Hepatocyte (in vitro differentiated cells): Measurements from ENCODE around the gene SNRPE. TPM values are rescaled to one million over a fixed set of nuclear protein-coding genes. Genes with fewer than 3 reads are reported as not detected.

Experiments
- DNase-seq: peaks from one replicate; pipeline ENCODE4 v3.0.0-alpha.2; 2016; ENCODE audit warnings: low spot score
- H2AFZ ChIP-seq: fragments of 200-600 bp; sonication (generic); 2 replicates; pipeline ENCODE4 v1.6.0; 2016; ENCODE audit warnings: antibody characterized with exemption, mild to moderate bottlenecking
- H3K27ac ChIP-seq: fragments of 200-600 bp; sonication (generic); 2 replicates; pipeline ENCODE4 v1.5.1; 2016; ENCODE audit warnings: mild to moderate bottlenecking
- H3K27me3 ChIP-seq: fragments of 200-600 bp; sonication (generic); 2 replicates; pipeline ENCODE4 v1.6.1; 2016
- H3K36me3 ChIP-seq: fragments of 200-600 bp; sonication (generic); replicated peaks from 2 replicates; pipeline ENCODE4 v1.5.1; 2016; ENCODE audit warnings: low read depth; ENCODE audit not compliant: insufficient read depth
- H3K4me1 ChIP-seq: fragments of 200-600 bp; sonication (generic); 2 replicates; pipeline ENCODE4 v1.5.1; 2016; ENCODE audit warnings: mild to moderate bottlenecking, moderate library complexity; ENCODE audit not compliant: insufficient read depth
- H3K4me2 ChIP-seq: fragments of 200-600 bp; sonication (generic); 2 replicates; pipeline ENCODE4 v1.6.0; 2016
- H3K4me3 ChIP-seq: fragments of 200-600 bp; sonication (generic); 2 replicates; pipeline ENCODE4 v1.5.1; 2016; ENCODE audit warnings: mild to moderate bottlenecking
- H3K79me2 ChIP-seq: fragments of 200-600 bp; sonication (generic); 2 replicates; pipeline ENCODE4 v1.6.0; 2017; ENCODE audit warnings: mild to moderate bottlenecking
- H3K9me2 ChIP-seq: fragments of 200-600 bp; sonication (generic); replicated peaks from 2 replicates; pipeline ENCODE4 v1.6.0; 2017; ENCODE audit warnings: mild to moderate bottlenecking; ENCODE audit not compliant: insufficient read depth
- H3K9me3 ChIP-seq: fragments of 200-600 bp; sonication (generic); 2 replicates; pipeline ENCODE4 v1.5.1; 2016; ENCODE audit warnings: low read depth, mild to moderate bottlenecking
- H4K20me1 ChIP-seq: fragments of 200-600 bp; sonication (generic); 2 replicates; pipeline ENCODE4 v1.6.0; 2016; ENCODE audit warnings: mild to moderate bottlenecking; ENCODE audit not compliant: insufficient read depth, poor library complexity, severe bottlenecking
- EZH2 ChIP-seq: fragments of 200-600 bp; sonication (generic); IDR thresholded peaks from 2 replicates; pipeline ENCODE4 v1.6.1; 2016; ENCODE audit warnings: antibody characterized with exemption, mild to moderate bottlenecking, borderline replicate concordance
- EZH2phosphoT487 ChIP-seq: fragments of 200-600 bp; sonication (generic); IDR thresholded peaks from one replicate; pipeline ENCODE4 v1.6.1; 2018; ENCODE audit warnings: antibody characterized with exemption, mild to moderate bottlenecking, low read depth, moderate library complexity; ENCODE audit not compliant: unreplicated experiment, severe bottlenecking
- WGBS: methylation state at CpG from one replicate; pipeline ENCODE4 v1.1.6; 2016; ENCODE audit warnings: low lambda C conversion rate; ENCODE audit errors: missing lambda C conversion rate; 5-methylcytosine and 5-hydroxymethylcytosine counted together
- polyA plus RNA-seq: library from polyadenylated mRNA; unstranded; fragments of >200 nt; fragmentation: Nextera tagmentation; extraction: Ambion mirVana; gene quantifications from 2 replicates; pipeline ENCODE4 v1.2.1, GENCODE V29; 2016
- total RNA-seq: library from RNA; depleted of rRNA; stranded (reverse); fragments of >200 nt; gene quantifications from 2 replicates; pipeline ENCODE4 v1.2.3, GENCODE V29; 2014
- TF ChIP-seq, protein P1 (sequence below): fragments of 200-600 bp; sonication (generic); IDR thresholded peaks from 2 replicates; pipeline ENCODE4 v1.5.1; 2016; ENCODE audit warnings: antibody characterized with exemption, mild to moderate bottlenecking; ENCODE audit not compliant: poor library complexity

SNRPE gene
- total and polyA plus RNA-seq, 2 experiments from 2014 or later = 94.5 to 272 TPM

- peaks cover 9% of the 10 kb centered on the region for H3K36me3 ChIP-seq
- peaks cover 48% of the 10 kb centered on the region for H3K79me2 ChIP-seq
- peaks cover 5% of the 10 kb centered on the region for H4K20me1 ChIP-seq
- 100% methylated on average over 3 of the region's 3 CpGs for WGBS
- H3K27ac ChIP-seq = no peak overlapping the region
- no peak overlapping the region for H3K4me3 ChIP-seq
- H3K9me2 ChIP-seq = no peaks in the 10 kb centered on the region
- TF ChIP-seq EZH2 = no peak
- TF ChIP-seq, protein P1, sequence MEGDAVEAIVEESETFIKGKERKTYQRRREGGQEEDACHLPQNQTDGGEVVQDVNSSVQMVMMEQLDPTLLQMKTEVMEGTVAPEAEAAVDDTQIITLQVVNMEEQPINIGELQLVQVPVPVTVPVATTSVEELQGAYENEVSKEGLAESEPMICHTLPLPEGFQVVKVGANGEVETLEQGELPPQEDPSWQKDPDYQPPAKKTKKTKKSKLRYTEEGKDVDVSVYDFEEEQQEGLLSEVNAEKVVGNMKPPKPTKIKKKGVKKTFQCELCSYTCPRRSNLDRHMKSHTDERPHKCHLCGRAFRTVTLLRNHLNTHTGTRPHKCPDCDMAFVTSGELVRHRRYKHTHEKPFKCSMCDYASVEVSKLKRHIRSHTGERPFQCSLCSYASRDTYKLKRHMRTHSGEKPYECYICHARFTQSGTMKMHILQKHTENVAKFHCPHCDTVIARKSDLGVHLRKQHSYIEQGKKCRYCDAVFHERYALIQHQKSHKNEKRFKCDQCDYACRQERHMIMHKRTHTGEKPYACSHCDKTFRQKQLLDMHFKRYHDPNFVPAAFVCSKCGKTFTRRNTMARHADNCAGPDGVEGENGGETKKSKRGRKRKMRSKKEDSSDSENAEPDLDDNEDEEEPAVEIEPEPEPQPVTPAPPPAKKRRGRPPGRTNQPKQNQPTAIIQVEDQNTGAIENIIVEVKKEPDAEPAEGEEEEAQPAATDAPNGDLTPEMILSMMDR = peak; percentile 9
- no peak overlapping the region for H3K4me2 ChIP-seq
- H3K27me3 ChIP-seq = no peaks in the 10 kb centered on the region
- no peak overlapping the region for H2AFZ ChIP-seq
- no peaks in the 10 kb centered on the region for H3K9me3 ChIP-seq
- no peaks in the 10 kb centered on the region for H3K4me1 ChIP-seq
- DNase-seq = no peak
Measured at GRCh38 chr1:203835476-203835875, 25.9 kb upstream of the SNRPE start.

DNA sequence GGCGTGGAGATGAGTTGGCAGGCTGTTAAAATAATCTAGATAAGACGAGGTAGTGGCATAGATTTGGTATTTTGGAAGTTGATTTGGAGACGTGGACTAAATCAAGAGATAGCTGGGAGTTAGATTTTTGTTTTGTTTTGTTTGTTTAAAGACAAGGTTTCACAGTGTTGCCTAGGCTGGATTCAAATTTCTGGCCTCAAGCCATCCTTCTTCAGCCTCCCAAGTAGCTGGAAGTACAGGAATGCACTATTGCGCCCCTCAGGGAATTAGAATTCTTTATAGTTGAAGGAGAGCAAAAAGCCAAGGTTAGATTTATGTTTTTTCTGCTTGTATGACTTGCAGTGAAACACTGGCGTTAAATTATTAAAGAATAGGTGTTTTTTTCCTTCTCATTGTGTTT is 22.3 kb upstream of the SNRPE start:
- Histone ChIP-seq H3K9me2 (no peaks in the 10 kb centered on the region), H2AFZ (no peak overlapping the region), H3K4me1 (no peaks in the 10 kb centered on the region), H3K9me3 (no peaks in the 10 kb centered on the region), H3K27me3 (no peaks in the 10 kb centered on the region), H4K20me1 (peaks cover 5% of the 10 kb centered on the region), H3K36me3 (peaks cover 9% of the 10 kb centered on the region), H3K4me2 (no peak overlapping the region), H3K4me3 (no peak overlapping the region), H3K27ac (no peak overlapping the region), H3K79me2 (peaks cover 33% of the 10 kb centered on the region)
- TF ChIP-seq, protein P1 = no peak
- no peak for TF ChIP-seq EZH2phosphoT487
- no peak for TF ChIP-seq EZH2
- no peak for DNase-seq
- WGBS = 81% methylated on average over 5 of the region's 5 CpGs

DNA sequence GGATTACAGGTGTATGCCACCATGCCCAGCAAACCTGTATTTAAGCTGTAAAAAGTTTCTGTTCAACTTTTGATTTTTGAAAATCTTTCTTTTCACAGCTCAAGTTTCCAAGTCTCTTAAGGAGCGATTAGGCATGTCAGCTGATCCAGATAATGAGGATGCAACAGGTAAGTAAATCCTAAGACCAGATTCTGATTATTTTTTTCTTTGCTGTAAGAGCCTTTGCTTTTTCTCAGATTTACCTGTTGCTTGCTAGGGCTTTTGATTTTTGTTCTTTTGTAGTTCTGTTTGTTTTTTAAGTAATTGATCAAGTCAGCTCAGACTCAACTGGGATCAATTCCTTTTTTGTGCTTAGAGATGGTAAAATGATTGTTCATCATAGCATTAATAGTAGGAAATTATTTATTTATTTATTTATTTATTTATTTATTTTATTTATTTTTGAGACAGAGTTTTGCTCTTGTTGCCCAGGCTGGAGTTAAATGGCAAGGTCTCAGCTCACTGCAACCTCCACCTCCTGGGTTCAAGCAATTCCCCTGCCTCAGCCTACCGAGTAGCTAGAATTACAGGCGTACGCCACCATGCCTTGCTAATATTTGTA is 21.1 kb upstream of the SNRPE start:
- no peak for DNase-seq
- Histone ChIP-seq H3K27me3 (no peaks in the 10 kb centered on the region), H3K9me2 (no peaks in the 10 kb centered on the region), H2AFZ (no peak overlapping the region), H3K4me3 (no peak overlapping the region), H3K9me3 (no peaks in the 10 kb centered on the region), H4K20me1 (peaks cover 11% of the 10 kb centered on the region), H3K4me2 (no peak overlapping the region), H3K27ac (no peak overlapping the region), H3K4me1 (no peaks in the 10 kb centered on the region), H3K36me3 (peaks cover 9% of the 10 kb centered on the region), H3K79me2 (peaks cover 35% of the 10 kb centered on the region)
- WGBS = 99% methylated on average over 4 of the region's 4 CpGs
- TF ChIP-seq EZH2 = no peak
- TF ChIP-seq, protein P1 = no peak
- TF ChIP-seq EZH2phosphoT487 = no peak

DNA sequence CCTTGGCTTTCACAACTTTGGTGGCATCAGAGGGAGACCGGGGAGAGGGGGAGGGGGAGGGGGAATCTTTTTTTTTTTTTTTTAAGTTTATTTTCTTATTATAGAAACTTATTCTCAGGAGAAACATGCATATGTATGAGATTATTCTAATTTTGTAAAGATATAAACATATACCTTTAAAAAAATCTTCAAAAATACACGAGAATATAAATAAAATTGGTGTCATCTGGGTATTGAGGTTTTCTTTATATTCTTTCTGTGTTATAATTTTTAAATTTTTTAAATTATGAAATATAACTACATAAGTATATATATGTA is 18.9 kb upstream of the SNRPE start:
- no peak overlapping the region for H3K4me3 ChIP-seq
- H3K4me1 ChIP-seq = no peaks in the 10 kb centered on the region
- no peaks in the 10 kb centered on the region for H3K9me2 ChIP-seq
- H3K4me2 ChIP-seq = no peak overlapping the region
- no peaks in the 10 kb centered on the region for H3K27me3 ChIP-seq
- no peak for DNase-seq
- no peak overlapping the region for H3K27ac ChIP-seq
- H2AFZ ChIP-seq = no peak overlapping the region
- peaks cover 9% of the 10 kb centered on the region for H3K36me3 ChIP-seq
- peaks cover 31% of the 10 kb centered on the region for H3K79me2 ChIP-seq
- 97% methylated on average over 2 of the region's 2 CpGs for WGBS
- H3K9me3 ChIP-seq = no peaks in the 10 kb centered on the region
- peaks cover 6% of the 10 kb centered on the region for H4K20me1 ChIP-seq
- TF ChIP-seq EZH2 (no peak), EZH2phosphoT487 (no peak)
- TF ChIP-seq, protein P1 = no peak
